ENCODE measurements around the gene MZF1. TPM values are rescaled to one million over a fixed set of nuclear protein-coding genes. Genes with fewer than 3 reads are reported as not detected.

MZF1 gene
- total RNA-seq, 1 experiment from 2014 or later: 18.0 TPM

- peaks cover 55% of the 10 kb centered on the region for H3K79me2 ChIP-seq (ENCODE audit: low read length)
- no peak overlapping the region for H2AFZ ChIP-seq (ENCODE audit: low read length)
- DNase-seq: no peak
- H3K4me1 ChIP-seq (ENCODE audit: insufficient read depth, low read length): peaks cover 13% of the 10 kb centered on the region
- ChIA-PET CTCF (no interaction called here), POLR2A (ENCODE audit: unreplicated experiment) (interaction anchor here (0.6 kb wide), 1 partner anchor 13 kb away, joined by 4 read pairs; no protein-coding TSS in a partner anchor)
- H3K27ac ChIP-seq (ENCODE audit: low read length): no peak overlapping the region
- peaks cover 62% of the 10 kb centered on the region for H4K20me1 ChIP-seq (ENCODE audit: low read length)
- no TSS peak for BruUV-seq (replicated peaks)
- peak overlapping the region; percentile 95 for H3K4me2 ChIP-seq (ENCODE audit: low read length)
- H3K4me3 ChIP-seq (ENCODE audit: low read length): peak overlapping the region; percentile 92
- H3K36me3 ChIP-seq (ENCODE audit: low read depth, low read length): peaks cover 59% of the 10 kb centered on the region
- H3K27me3 ChIP-seq (ENCODE audit: low read length): no peaks in the 10 kb centered on the region
- no peaks in the 10 kb centered on the region for H3K9me2 ChIP-seq (replicated peaks; ENCODE audit: low read length)
- TF ChIP-seq EZH2phosphoT487 (IDR thresholded peaks at IDR 0.05; ENCODE audit: borderline replicate concordance, low read length) (no peak), EZH2 (IDR thresholded peaks at IDR 0.05; ENCODE audit: low read length, unreplicated experiment) (no peak)
- TF ChIP-seq, protein P1, sequence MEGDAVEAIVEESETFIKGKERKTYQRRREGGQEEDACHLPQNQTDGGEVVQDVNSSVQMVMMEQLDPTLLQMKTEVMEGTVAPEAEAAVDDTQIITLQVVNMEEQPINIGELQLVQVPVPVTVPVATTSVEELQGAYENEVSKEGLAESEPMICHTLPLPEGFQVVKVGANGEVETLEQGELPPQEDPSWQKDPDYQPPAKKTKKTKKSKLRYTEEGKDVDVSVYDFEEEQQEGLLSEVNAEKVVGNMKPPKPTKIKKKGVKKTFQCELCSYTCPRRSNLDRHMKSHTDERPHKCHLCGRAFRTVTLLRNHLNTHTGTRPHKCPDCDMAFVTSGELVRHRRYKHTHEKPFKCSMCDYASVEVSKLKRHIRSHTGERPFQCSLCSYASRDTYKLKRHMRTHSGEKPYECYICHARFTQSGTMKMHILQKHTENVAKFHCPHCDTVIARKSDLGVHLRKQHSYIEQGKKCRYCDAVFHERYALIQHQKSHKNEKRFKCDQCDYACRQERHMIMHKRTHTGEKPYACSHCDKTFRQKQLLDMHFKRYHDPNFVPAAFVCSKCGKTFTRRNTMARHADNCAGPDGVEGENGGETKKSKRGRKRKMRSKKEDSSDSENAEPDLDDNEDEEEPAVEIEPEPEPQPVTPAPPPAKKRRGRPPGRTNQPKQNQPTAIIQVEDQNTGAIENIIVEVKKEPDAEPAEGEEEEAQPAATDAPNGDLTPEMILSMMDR (conservative IDR thresholded peaks at IDR 0.05; ENCODE audit: low read depth, low read length): no peak
- intact Hi-C loops (cut with micrococcal nuclease): no loop called here
- no peaks in the 10 kb centered on the region for H3K9me3 ChIP-seq (ENCODE audit: low read length)
- peak overlapping the region; percentile 89 for H3K9ac ChIP-seq (ENCODE audit: low read length)
- peaks cover 5% of the 10 kb centered on the region for H3F3A ChIP-seq (ENCODE audit: low read length, unreplicated experiment)
- ATAC-seq: no peak
Measured at GRCh38 chr19:58546019-58546530, 27.1 kb downstream of the MZF1 start.

- Histone ChIP-seq H3K9ac (ENCODE audit: low read length) (peak overlapping the region; percentile 89), H3F3A (ENCODE audit: low read length, unreplicated experiment) (peaks cover 5% of the 10 kb centered on the region), H3K27me3 (ENCODE audit: low read length) (no peaks in the 10 kb centered on the region), H3K36me3 (ENCODE audit: low read depth, low read length) (peaks cover 53% of the 10 kb centered on the region), H3K9me3 (ENCODE audit: low read length) (no peaks in the 10 kb centered on the region), H3K27ac (ENCODE audit: low read length) (no peak overlapping the region), H3K4me1 (ENCODE audit: insufficient read depth, low read length) (peaks cover 13% of the 10 kb centered on the region), H3K9me2 (replicated peaks; ENCODE audit: low read length) (no peaks in the 10 kb centered on the region), H2AFZ (ENCODE audit: low read length) (no peak overlapping the region), H3K79me2 (ENCODE audit: low read length) (peaks cover 55% of the 10 kb centered on the region), H3K4me3 (ENCODE audit: low read length) (peak overlapping the region; percentile 92), H3K4me2 (ENCODE audit: low read length) (peak overlapping the region; percentile 95), H4K20me1 (ENCODE audit: low read length) (peaks cover 56% of the 10 kb centered on the region)
- TSS peak; percentile 48 for BruUV-seq (replicated peaks)
- POLR2A ChIA-PET (ENCODE audit: unreplicated experiment): no interaction called here
- no peak for ATAC-seq
- DNase-seq: no peak
- CTCF ChIA-PET: no interaction called here
- TF ChIP-seq EZH2phosphoT487 (IDR thresholded peaks at IDR 0.05; ENCODE audit: borderline replicate concordance, low read length): no peak
- TF ChIP-seq, protein P1 (conservative IDR thresholded peaks at IDR 0.05; ENCODE audit: low read depth, low read length): no peak
- no peak for TF ChIP-seq EZH2 (IDR thresholded peaks at IDR 0.05; ENCODE audit: low read length, unreplicated experiment)
- intact Hi-C loops (cut with micrococcal nuclease): no loop called here
Measured at GRCh38 chr19:58545286-58546018, 27.7 kb downstream of the MZF1 start.
